RWPE2 (cell line): ENCODE results near the gene ANTXR1.
A peak's percentile ranks its signal among the peaks of the same experiment; 100 is the strongest.

Experiments
- ATAC-seq: fragments of 200-7000 bp; cut with Tn5 transposase; 3 replicates; pipeline ENCODE4 v1.9.1; 2021; ENCODE audit warnings: low read depth
- DNase-seq: peaks from one replicate; pipeline ENCODE4 v3.0.0-alpha.2; 2020; ENCODE audit warnings: low spot score
- H3K27ac ChIP-seq: fragments of 450-650 bp; 2 replicates; pipeline ENCODE4 v1.5.1; 2017; ENCODE audit warnings: mild to moderate bottlenecking; ENCODE audit not compliant: poor library complexity, severe bottlenecking
- H3K27me3 ChIP-seq: fragments of 250-450 bp; sonication (Bioruptor Pico); 2 replicates; pipeline ENCODE4 v1.5.1; 2021; ENCODE audit warnings: mild to moderate bottlenecking, moderate library complexity; ENCODE audit not compliant: insufficient read depth, poor library complexity, severe bottlenecking
- H3K36me3 ChIP-seq: fragments of 250-450 bp; sonication (Bioruptor Pico); 2 replicates; pipeline ENCODE4 v1.5.1; 2020; ENCODE audit warnings: low read depth, mild to moderate bottlenecking, moderate library complexity
- H3K4me1 ChIP-seq: fragments of 250-450 bp; sonication (Bioruptor Pico); 2 replicates; pipeline ENCODE4 v1.5.1; 2021; ENCODE audit warnings: mild to moderate bottlenecking, moderate library complexity; ENCODE audit not compliant: insufficient read depth, poor library complexity, severe bottlenecking
- H3K4me3 ChIP-seq: fragments of 250-450 bp; sonication (Bioruptor Pico); 2 replicates; pipeline ENCODE4 v1.5.1; 2021; ENCODE audit warnings: mild to moderate bottlenecking, moderate library complexity; ENCODE audit not compliant: severe bottlenecking
- H3K9me3 ChIP-seq: fragments of 250-450 bp; sonication (Bioruptor Pico); 2 replicates; pipeline ENCODE4 v1.5.1; 2021; ENCODE audit warnings: mild to moderate bottlenecking, moderate library complexity; ENCODE audit not compliant: severe bottlenecking
- CTCF ChIP-seq: fragments of 450-650 bp; IDR thresholded peaks from one replicate; pipeline ENCODE4 v1.5.1; 2017; ENCODE audit warnings: mild to moderate bottlenecking, moderate library complexity; ENCODE audit not compliant: poor library complexity, severe bottlenecking

The ANTXR1 gene

GRCh38 chr2:69133898-69134297 lies 120.9 kb downstream of the ANTXR1 start:
- ATAC-seq (no peak), DNase-seq (no peak)
- Histone ChIP-seq H3K4me1 (peaks cover 20% of the 10 kb centered on the region), H3K4me3 (no peak overlapping the region), H3K27me3 (no peaks in the 10 kb centered on the region), H3K27ac (no peak overlapping the region), H3K36me3 (peaks cover 3% of the 10 kb centered on the region; the same call in 1 of the 2 replicates), H3K9me3 (no peaks in the 10 kb centered on the region)
- TF ChIP-seq CTCF: no peak

DNA sequence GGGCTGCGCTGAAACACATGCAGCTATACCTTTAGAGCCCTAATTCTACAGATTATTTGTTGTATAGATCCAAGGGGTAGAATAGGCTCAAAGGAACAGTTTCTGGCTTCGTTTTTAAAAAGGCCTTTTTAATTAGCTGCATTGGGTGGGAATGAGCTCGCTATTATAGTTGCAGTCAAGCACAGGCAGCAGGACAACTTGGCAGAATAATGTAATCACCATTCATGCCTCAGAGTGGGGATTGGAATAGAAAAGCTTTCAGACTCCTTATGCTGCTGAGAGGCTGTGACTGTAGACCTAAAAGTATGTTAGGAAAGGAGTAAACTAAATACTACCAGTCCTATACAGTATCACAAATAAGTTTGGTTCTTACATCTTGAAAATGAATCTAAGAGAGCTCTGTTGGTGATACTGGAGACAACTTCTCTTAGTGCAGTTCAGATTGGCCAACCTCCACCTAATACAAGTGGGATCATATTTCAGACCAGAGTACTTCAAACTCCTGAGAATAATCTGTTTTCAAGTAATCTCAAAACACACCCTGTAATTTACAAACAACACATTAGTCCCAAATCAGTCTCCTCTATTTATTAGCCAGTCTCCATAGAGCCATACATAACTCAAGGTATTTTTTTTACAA lies 121.4 kb downstream of the ANTXR1 start:
- no peak for TF ChIP-seq CTCF
- Histone ChIP-seq H3K27ac (no peak overlapping the region), H3K36me3 (peaks cover 3% of the 10 kb centered on the region; the same call in 1 of the 2 replicates), H3K4me1 (peaks cover 24% of the 10 kb centered on the region), H3K9me3 (no peaks in the 10 kb centered on the region), H3K27me3 (no peaks in the 10 kb centered on the region), H3K4me3 (no peak overlapping the region)
- ATAC-seq (no peak), DNase-seq (no peak)

DNA sequence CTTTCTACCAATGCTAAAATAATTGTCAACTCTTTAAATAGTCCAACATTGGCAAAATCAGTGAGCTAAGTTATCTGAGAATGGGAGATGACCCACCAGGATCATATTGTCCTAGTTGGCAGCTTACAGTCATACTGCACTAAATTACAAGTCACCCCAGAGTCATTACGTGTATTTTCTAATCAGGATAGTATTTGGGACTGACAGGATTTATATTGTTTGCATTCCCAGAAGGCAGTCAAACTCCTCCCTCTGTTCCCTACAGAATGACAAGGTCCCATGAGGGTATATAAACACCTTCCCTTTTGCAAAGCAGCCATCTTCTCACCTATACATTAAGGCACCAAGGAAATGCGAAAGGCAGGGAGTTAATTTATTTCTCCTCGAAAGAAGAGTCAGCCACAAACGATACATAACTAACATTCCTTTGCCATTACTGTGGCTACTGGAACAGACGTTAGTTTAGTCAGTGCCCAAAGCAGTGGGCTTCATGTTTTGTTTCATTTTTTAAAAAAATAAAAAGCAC lies 125.3 kb downstream of the ANTXR1 start:
- peaks cover 5% of the 10 kb centered on the region; the same call in 1 of the 2 replicates for H3K36me3 ChIP-seq
- no peaks in the 10 kb centered on the region for H3K27me3 ChIP-seq
- H3K27ac ChIP-seq: peak overlapping the region; percentile 98
- H3K4me1 ChIP-seq: peaks cover 34% of the 10 kb centered on the region
- ATAC-seq (peak; percentile 90), DNase-seq (no peak)
- no peaks in the 10 kb centered on the region for H3K9me3 ChIP-seq
- H3K4me3 ChIP-seq: no peak overlapping the region
- no peak for TF ChIP-seq CTCF

DNA sequence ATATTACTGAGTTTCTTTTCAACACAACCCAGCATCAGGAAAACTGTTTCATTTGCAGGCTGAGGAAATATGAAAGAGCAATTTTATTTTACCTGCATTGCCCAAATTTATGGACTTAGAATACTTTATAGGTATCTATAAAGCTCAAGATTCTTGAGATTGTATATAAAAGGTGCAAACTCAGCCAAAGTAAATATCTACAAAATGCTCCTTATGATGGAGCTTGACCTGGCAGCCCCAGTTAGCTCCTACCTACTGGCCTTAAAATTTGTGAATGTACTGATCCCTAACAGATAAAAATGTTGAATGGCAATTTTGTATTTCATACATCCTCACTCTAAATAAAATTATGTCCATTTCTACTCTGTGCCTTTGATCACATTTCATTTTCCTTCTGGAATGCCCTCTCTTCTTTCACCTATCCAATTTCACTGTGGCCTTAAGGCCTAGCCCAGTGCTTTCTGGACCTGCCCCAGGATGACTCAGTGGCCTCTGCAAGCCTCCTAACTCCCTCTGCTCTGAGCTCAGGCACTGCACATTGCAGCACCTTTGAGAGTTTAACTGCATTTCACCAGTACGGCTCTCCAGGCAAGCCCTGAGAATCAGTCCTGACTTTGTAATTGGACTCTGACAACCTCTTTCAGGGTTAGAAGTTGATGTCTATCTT lies 125.9 kb downstream of the ANTXR1 start:
- no peak for TF ChIP-seq CTCF
- peaks cover 5% of the 10 kb centered on the region; the same call in 1 of the 2 replicates for H3K36me3 ChIP-seq
- H3K27ac ChIP-seq: peak overlapping the region; percentile 98
- no peaks in the 10 kb centered on the region for H3K9me3 ChIP-seq
- peaks cover 40% of the 10 kb centered on the region for H3K4me1 ChIP-seq
- ATAC-seq (peak; percentile 88), DNase-seq (peak; percentile 80)
- H3K4me3 ChIP-seq: no peak overlapping the region
- no peaks in the 10 kb centered on the region for H3K27me3 ChIP-seq
